Mesodermal cell (in vitro differentiated cells): Measurements from ENCODE around the gene ZDHHC3.

Experiments
- H3K27ac ChIP-seq: 2 replicates; pipeline ENCODE4 v1.7.0; 2013; ENCODE audit warnings: mild to moderate bottlenecking, low read depth, low read length, moderate library complexity; ENCODE audit not compliant: severe bottlenecking
- H3K36me3 ChIP-seq: 2 replicates; pipeline ENCODE4 v1.7.1; 2013; ENCODE audit warnings: mild to moderate bottlenecking, low read length, moderate library complexity; ENCODE audit not compliant: control insufficient read depth, insufficient read depth
- H3K4me1 ChIP-seq: one replicate; pipeline ENCODE4 v1.7.1; 2013; ENCODE audit warnings: mild to moderate bottlenecking, low read length; ENCODE audit not compliant: insufficient read depth, control insufficient read depth, poor library complexity, severe bottlenecking
- H3K4me3 ChIP-seq: 2 replicates; pipeline ENCODE4 v1.7.0; 2013; ENCODE audit warnings: low read length, control low read depth, mild to moderate bottlenecking; ENCODE audit not compliant: insufficient read depth, poor library complexity, severe bottlenecking; ENCODE audit errors: extremely low read depth
- H3K9me3 ChIP-seq: 2 replicates; pipeline ENCODE4 v1.7.1; 2013; ENCODE audit warnings: mild to moderate bottlenecking, low read length, moderate library complexity; ENCODE audit not compliant: control insufficient read depth
- WGBS, 2 experiments: methylation state at CpG; one replicate each; pipeline ENCODE4 v1.1.5; 2013; ENCODE audit warnings: missing lambda C conversion rate in 2 of 2; ENCODE audit not compliant: insufficient coverage in 2 of 2; 5-methylcytosine and 5-hydroxymethylcytosine counted together

ZDHHC3 gene

GRCh38 chr3:44965165-44965564 lies 10.8 kb downstream of the ZDHHC3 start:
- peaks cover 14% of the 10 kb centered on the region for H3K36me3 ChIP-seq
- WGBS, 2 experiments: 89 to 95% methylated on average over 3 of the region's 3 CpGs
- no peak overlapping the region for H3K4me3 ChIP-seq
- H3K27ac ChIP-seq: no peak overlapping the region
- H3K4me1 ChIP-seq: peaks cover 7% of the 10 kb centered on the region
- H3K9me3 ChIP-seq: no peaks in the 10 kb centered on the region

GRCh38 chr3:44963571-44964325 lies 12.2 kb downstream of the ZDHHC3 start:
- 100% methylated on average over 1 of the region's 4 CpGs; no CpG with 5 or more reads in 1 of the 2 experiments for WGBS, 2 experiments

GRCh38 chr3:44962621-44963393 lies 13.2 kb downstream of the ZDHHC3 start:
- WGBS, 2 experiments: 93 to 98% methylated on average over 4 to 5 of the region's 6 CpGs
- Histone ChIP-seq H3K36me3 (peaks cover 15% of the 10 kb centered on the region), H3K4me3 (no peak overlapping the region), H3K4me1 (no peaks in the 10 kb centered on the region), H3K27ac (no peak overlapping the region), H3K9me3 (no peaks in the 10 kb centered on the region)

More at GRCh38 chr3:44963571-44964325, 12.2 kb downstream of the ZDHHC3 start:
- Histone ChIP-seq H3K9me3 (no peaks in the 10 kb centered on the region), H3K27ac (no peak overlapping the region), H3K4me1 (peaks cover 6% of the 10 kb centered on the region), H3K36me3 (peaks cover 9% of the 10 kb centered on the region), H3K4me3 (no peak overlapping the region)

- H3K36me3 ChIP-seq: peaks cover 21% of the 10 kb centered on the region
- no peak overlapping the region for H3K27ac ChIP-seq
- WGBS, 2 experiments: 83 to 100% methylated on average over 1 of the region's 3 CpGs
- H3K9me3 ChIP-seq: no peaks in the 10 kb centered on the region
- no peaks in the 10 kb centered on the region for H3K4me1 ChIP-seq
- no peak overlapping the region for H3K4me3 ChIP-seq
Measured at GRCh38 chr3:44961888-44962287, 14.1 kb downstream of the ZDHHC3 start.

- H3K9me3 ChIP-seq: no peaks in the 10 kb centered on the region
- H3K27ac ChIP-seq: no peak overlapping the region
- H3K4me3 ChIP-seq: no peak overlapping the region
- peaks cover 28% of the 10 kb centered on the region for H3K36me3 ChIP-seq
- WGBS, 2 experiments: 95 to 100% methylated on average over 2 to 3 of the region's 3 CpGs
- H3K4me1 ChIP-seq: no peaks in the 10 kb centered on the region
Measured at GRCh38 chr3:44960387-44961026, 15.5 kb downstream of the ZDHHC3 start.

- Histone ChIP-seq H3K9me3 (no peaks in the 10 kb centered on the region), H3K36me3 (peaks cover 36% of the 10 kb centered on the region), H3K27ac (no peak overlapping the region), H3K4me1 (no peaks in the 10 kb centered on the region), H3K4me3 (no peak overlapping the region)
- 93 to 97% methylated on average over 5 to 7 of the region's 7 CpGs for WGBS, 2 experiments
Measured at GRCh38 chr3:44958386-44958785, 17.6 kb downstream of the ZDHHC3 start.

GRCh38 chr3:44957986-44958385 lies 18.0 kb downstream of the ZDHHC3 start:
- WGBS, 2 experiments: 100% methylated on average over 2 of the region's 4 CpGs; no CpG with 5 or more reads in 1 of the 2 experiments

GRCh38 chr3:44955917-44956316 lies 20.1 kb downstream of the ZDHHC3 start:
- Histone ChIP-seq H3K9me3 (no peaks in the 10 kb centered on the region), H3K4me1 (no peaks in the 10 kb centered on the region), H3K27ac (no peak overlapping the region), H3K4me3 (no peak overlapping the region), H3K36me3 (peaks cover 36% of the 10 kb centered on the region)
- WGBS, 2 experiments: no CpG with 5 or more reads among the region's 1 CpG

More at GRCh38 chr3:44957986-44958385, 18.0 kb downstream of the ZDHHC3 start:
- no peak overlapping the region for H3K27ac ChIP-seq
- peaks cover 36% of the 10 kb centered on the region for H3K36me3 ChIP-seq
- H3K4me1 ChIP-seq: no peaks in the 10 kb centered on the region
- no peaks in the 10 kb centered on the region for H3K9me3 ChIP-seq
- H3K4me3 ChIP-seq: no peak overlapping the region

GRCh38 chr3:44954962-44955361 lies 21.0 kb downstream of the ZDHHC3 start:
- peaks cover 36% of the 10 kb centered on the region for H3K36me3 ChIP-seq
- H3K4me3 ChIP-seq: no peak overlapping the region
- H3K4me1 ChIP-seq: no peaks in the 10 kb centered on the region
- no peak overlapping the region for H3K27ac ChIP-seq
- WGBS, 2 experiments: 85 to 90% methylated on average over 2 to 3 of the region's 3 CpGs
- H3K9me3 ChIP-seq: no peaks in the 10 kb centered on the region

GRCh38 chr3:44954304-44954703 lies 21.7 kb downstream of the ZDHHC3 start:
- Histone ChIP-seq H3K27ac (no peak overlapping the region), H3K9me3 (no peaks in the 10 kb centered on the region), H3K36me3 (peaks cover 35% of the 10 kb centered on the region), H3K4me3 (no peak overlapping the region), H3K4me1 (no peaks in the 10 kb centered on the region)
- 100% methylated on average over 2 of the region's 5 CpGs; no CpG with 5 or more reads in 1 of the 2 experiments for WGBS, 2 experiments
